ENCODE measurements around the gene GPR78.

GPR78 gene

GRCh38 chr4:8543623-8544022 lies 36.6 kb upstream of the GPR78 start:
- Histone ChIP-seq H3K4me3 (ENCODE audit: low read depth, low read length, poor library complexity, severe bottlenecking) (no peak overlapping the region), H3K9me3 (ENCODE audit: low read length) (no peaks in the 10 kb centered on the region), H3K9ac (ENCODE audit: low read length) (no peak overlapping the region), H3K27ac (ENCODE audit: low read depth, low read length, poor library complexity, severe bottlenecking) (no peak overlapping the region), H3K27me3 (ENCODE audit: insufficient read depth, low read length) (no peaks in the 10 kb centered on the region), H3K9me2 (ENCODE audit: low read depth, low read length) (no peaks in the 10 kb centered on the region), H2AFZ (ENCODE audit: low read length) (no peak overlapping the region), H3F3A (ENCODE audit: insufficient read depth, low read length) (no peaks in the 10 kb centered on the region), H4K20me1 (ENCODE audit: insufficient read depth, low read length) (no peaks in the 10 kb centered on the region), H3K79me2 (ENCODE audit: insufficient read depth, low read length) (no peaks in the 10 kb centered on the region), H3K4me2 (ENCODE audit: low read length) (no peak overlapping the region), H3K36me3 (ENCODE audit: insufficient read depth, low read length) (no peaks in the 10 kb centered on the region), H3K4me1 (ENCODE audit: insufficient read depth, low read length, severe bottlenecking) (no peaks in the 10 kb centered on the region)
- TF ChIP-seq EZH2 (IDR thresholded peaks at IDR 0.05; ENCODE audit: borderline replicate concordance, low read length): no peak
- TF ChIP-seq, protein P1, sequence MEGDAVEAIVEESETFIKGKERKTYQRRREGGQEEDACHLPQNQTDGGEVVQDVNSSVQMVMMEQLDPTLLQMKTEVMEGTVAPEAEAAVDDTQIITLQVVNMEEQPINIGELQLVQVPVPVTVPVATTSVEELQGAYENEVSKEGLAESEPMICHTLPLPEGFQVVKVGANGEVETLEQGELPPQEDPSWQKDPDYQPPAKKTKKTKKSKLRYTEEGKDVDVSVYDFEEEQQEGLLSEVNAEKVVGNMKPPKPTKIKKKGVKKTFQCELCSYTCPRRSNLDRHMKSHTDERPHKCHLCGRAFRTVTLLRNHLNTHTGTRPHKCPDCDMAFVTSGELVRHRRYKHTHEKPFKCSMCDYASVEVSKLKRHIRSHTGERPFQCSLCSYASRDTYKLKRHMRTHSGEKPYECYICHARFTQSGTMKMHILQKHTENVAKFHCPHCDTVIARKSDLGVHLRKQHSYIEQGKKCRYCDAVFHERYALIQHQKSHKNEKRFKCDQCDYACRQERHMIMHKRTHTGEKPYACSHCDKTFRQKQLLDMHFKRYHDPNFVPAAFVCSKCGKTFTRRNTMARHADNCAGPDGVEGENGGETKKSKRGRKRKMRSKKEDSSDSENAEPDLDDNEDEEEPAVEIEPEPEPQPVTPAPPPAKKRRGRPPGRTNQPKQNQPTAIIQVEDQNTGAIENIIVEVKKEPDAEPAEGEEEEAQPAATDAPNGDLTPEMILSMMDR (IDR thresholded peaks at IDR 0.05; ENCODE audit: low read length): no peak

DNA sequence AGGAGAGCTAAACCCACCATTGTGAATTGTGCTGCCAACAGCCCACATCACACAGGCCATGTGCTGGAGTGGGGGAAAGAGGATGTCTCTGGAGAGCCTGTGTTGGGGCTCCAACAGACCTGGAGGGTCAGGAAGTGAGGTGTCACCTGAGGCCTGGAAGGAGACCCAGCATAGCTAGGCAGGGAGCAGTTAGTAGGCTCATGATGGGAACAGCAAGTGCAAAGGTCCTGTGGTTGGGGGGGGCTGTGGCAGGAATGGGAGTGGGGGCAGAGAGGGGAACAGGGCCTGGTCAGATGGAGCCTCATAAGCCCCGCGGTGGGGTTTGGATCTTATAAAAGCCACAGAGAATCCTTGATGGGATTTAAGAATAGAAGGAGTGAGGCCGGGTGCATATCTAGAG lies 35.9 kb upstream of the GPR78 start:
- H3K27me3 ChIP-seq (ENCODE audit: insufficient read depth, low read length): no peaks in the 10 kb centered on the region
- H3K9me2 ChIP-seq (ENCODE audit: low read depth, low read length): no peaks in the 10 kb centered on the region
- H3K36me3 ChIP-seq (ENCODE audit: insufficient read depth, low read length): no peaks in the 10 kb centered on the region
- H3K9me3 ChIP-seq (ENCODE audit: low read length): no peaks in the 10 kb centered on the region
- no peaks in the 10 kb centered on the region for H4K20me1 ChIP-seq (ENCODE audit: insufficient read depth, low read length)
- no peak overlapping the region for H3K27ac ChIP-seq (ENCODE audit: low read depth, low read length, poor library complexity, severe bottlenecking)
- H3K4me3 ChIP-seq (ENCODE audit: low read depth, low read length, poor library complexity, severe bottlenecking): no peak overlapping the region
- H2AFZ ChIP-seq (ENCODE audit: low read length): no peak overlapping the region
- H3F3A ChIP-seq (ENCODE audit: insufficient read depth, low read length): no peaks in the 10 kb centered on the region
- H3K4me2 ChIP-seq (ENCODE audit: low read length): no peak overlapping the region
- H3K4me1 ChIP-seq (ENCODE audit: insufficient read depth, low read length, severe bottlenecking): no peaks in the 10 kb centered on the region
- TF ChIP-seq, protein P1 (IDR thresholded peaks at IDR 0.05; ENCODE audit: low read length): no peak
- no peak for TF ChIP-seq EZH2 (IDR thresholded peaks at IDR 0.05; ENCODE audit: borderline replicate concordance, low read length)
- no peaks in the 10 kb centered on the region for H3K79me2 ChIP-seq (ENCODE audit: insufficient read depth, low read length)
- no peak overlapping the region for H3K9ac ChIP-seq (ENCODE audit: low read length)

DNA sequence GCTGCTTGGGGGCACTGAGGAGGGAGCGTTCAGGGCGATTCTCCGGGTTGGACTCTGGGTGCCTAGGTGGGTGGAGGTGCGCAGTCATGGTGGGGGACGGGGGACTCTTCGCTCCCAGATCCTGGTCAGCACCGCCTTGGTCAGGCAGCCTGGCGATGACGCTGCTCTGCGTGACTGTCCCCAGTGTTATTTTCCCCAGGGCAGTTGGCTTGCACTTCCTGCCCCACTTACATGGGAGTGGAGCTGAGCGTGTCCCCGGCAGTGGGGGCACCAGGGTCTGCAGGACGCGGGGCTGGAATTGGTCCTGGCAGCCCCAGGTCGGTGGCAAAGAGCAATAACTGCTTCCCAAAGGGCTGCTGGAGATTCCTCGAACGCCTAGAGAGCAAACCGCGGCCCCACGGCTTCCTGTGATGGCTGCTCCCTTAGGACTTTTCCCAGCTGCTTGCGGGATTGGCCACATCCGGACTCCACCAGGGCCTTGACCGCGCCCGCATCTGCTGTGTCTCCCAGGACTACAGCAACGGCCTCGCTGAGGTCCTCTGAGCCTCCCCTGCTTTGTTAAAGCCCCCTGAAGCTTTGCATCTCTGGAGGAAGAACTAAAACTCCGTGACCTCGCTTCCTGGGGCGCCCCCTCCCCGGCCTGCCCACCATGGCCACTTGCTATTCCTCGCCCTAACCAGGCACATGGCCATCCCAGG lies 35.3 kb upstream of the GPR78 start:
- no peaks in the 10 kb centered on the region for H3K27me3 ChIP-seq (ENCODE audit: insufficient read depth, low read length)
- no peak overlapping the region for H3K9ac ChIP-seq (ENCODE audit: low read length)
- H3K4me3 ChIP-seq (ENCODE audit: low read depth, low read length, poor library complexity, severe bottlenecking): no peak overlapping the region
- no peaks in the 10 kb centered on the region for H3K9me3 ChIP-seq (ENCODE audit: low read length)
- no peak overlapping the region for H3K27ac ChIP-seq (ENCODE audit: low read depth, low read length, poor library complexity, severe bottlenecking)
- no peaks in the 10 kb centered on the region for H3K4me1 ChIP-seq (ENCODE audit: insufficient read depth, low read length, severe bottlenecking)
- no peaks in the 10 kb centered on the region for H3K9me2 ChIP-seq (ENCODE audit: low read depth, low read length)
- H3K79me2 ChIP-seq (ENCODE audit: insufficient read depth, low read length): no peaks in the 10 kb centered on the region
- no peaks in the 10 kb centered on the region for H3K36me3 ChIP-seq (ENCODE audit: insufficient read depth, low read length)
- no peak overlapping the region for H2AFZ ChIP-seq (ENCODE audit: low read length)
- H4K20me1 ChIP-seq (ENCODE audit: insufficient read depth, low read length): no peaks in the 10 kb centered on the region
- no peak for TF ChIP-seq EZH2 (IDR thresholded peaks at IDR 0.05; ENCODE audit: borderline replicate concordance, low read length)
- TF ChIP-seq, protein P1 (IDR thresholded peaks at IDR 0.05; ENCODE audit: low read length): no peak
- H3K4me2 ChIP-seq (ENCODE audit: low read length): no peak overlapping the region
- H3F3A ChIP-seq (ENCODE audit: insufficient read depth, low read length): no peaks in the 10 kb centered on the region

Measured in OCI-LY1 (cell line).